ENCODE data around the gene TRAP1.

DNA sequence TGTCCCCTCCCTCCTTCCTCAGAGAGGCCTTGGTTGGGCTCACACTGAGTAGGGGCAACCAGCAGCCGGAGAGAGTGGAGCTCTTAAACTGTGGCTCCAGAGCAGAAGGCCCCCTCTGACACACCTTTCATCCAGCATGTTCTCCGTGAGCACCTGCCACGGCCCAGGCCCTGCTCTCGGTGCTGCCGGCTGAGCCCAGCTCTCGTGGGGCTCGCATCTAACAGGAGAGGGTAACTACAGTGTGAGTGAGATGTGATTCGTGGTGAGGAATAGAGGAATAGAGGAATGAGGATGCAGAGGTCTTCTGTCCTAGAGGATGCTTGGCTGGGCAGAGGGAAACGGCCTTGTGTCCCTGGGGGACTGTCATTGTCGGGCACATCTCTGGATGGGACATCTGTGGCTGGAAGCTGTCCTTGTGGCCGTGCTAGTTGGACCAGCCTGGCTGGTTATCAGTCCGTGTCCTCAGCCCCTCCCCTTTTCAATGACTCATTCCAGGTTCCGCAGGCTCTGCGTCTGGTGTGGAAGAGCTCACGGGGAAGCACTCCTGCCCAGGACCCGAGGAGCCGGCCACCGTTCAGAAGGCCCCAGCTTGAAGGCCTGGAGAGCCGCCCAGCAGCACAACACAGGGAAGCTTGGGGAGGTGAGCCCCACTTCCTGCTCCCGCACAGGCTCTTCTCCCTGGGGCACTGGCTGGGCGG is 74.8 kb downstream of the TRAP1 start:
- TF ChIP-seq TAF1 (IDR thresholded peaks at IDR 0.05; ENCODE audit: low read depth), result no peak
- TF ChIP-seq, protein P1, sequence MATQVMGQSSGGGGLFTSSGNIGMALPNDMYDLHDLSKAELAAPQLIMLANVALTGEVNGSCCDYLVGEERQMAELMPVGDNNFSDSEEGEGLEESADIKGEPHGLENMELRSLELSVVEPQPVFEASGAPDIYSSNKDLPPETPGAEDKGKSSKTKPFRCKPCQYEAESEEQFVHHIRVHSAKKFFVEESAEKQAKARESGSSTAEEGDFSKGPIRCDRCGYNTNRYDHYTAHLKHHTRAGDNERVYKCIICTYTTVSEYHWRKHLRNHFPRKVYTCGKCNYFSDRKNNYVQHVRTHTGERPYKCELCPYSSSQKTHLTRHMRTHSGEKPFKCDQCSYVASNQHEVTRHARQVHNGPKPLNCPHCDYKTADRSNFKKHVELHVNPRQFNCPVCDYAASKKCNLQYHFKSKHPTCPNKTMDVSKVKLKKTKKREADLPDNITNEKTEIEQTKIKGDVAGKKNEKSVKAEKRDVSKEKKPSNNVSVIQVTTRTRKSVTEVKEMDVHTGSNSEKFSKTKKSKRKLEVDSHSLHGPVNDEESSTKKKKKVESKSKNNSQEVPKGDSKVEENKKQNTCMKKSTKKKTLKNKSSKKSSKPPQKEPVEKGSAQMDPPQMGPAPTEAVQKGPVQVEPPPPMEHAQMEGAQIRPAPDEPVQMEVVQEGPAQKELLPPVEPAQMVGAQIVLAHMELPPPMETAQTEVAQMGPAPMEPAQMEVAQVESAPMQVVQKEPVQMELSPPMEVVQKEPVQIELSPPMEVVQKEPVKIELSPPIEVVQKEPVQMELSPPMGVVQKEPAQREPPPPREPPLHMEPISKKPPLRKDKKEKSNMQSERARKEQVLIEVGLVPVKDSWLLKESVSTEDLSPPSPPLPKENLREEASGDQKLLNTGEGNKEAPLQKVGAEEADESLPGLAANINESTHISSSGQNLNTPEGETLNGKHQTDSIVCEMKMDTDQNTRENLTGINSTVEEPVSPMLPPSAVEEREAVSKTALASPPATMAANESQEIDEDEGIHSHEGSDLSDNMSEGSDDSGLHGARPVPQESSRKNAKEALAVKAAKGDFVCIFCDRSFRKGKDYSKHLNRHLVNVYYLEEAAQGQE (IDR thresholded peaks at IDR 0.05; ENCODE audit: low read depth), result no peak
- TF ChIP-seq EGR1 (IDR thresholded peaks at IDR 0.05), result no peak
- TF ChIP-seq EP300 (IDR thresholded peaks at IDR 0.05; ENCODE audit: borderline replicate concordance), result no peak
